ENCODE measurements around the gene ENTHD1.

- no peak for TF ChIP-seq REST (IDR thresholded peaks at IDR 0.05; ENCODE audit: low read depth)
- no peak for TF ChIP-seq CEBPB (IDR thresholded peaks at IDR 0.05)
- no peak for TF ChIP-seq USF1 (IDR thresholded peaks at IDR 0.05)
- no peak for TF ChIP-seq TAF1 (IDR thresholded peaks at IDR 0.05; ENCODE audit: low read depth)
- no peak for TF ChIP-seq EP300 (IDR thresholded peaks at IDR 0.05; ENCODE audit: borderline replicate concordance)
- TF ChIP-seq ZBTB7A (IDR thresholded peaks at IDR 0.05; ENCODE audit: low read depth), result no peak
- no peak for TF ChIP-seq NFIC (IDR thresholded peaks at IDR 0.05)
- TF ChIP-seq RAD21 (IDR thresholded peaks at IDR 0.05; ENCODE audit: low read depth), result no peak
- no peak for TF ChIP-seq EGR1 (IDR thresholded peaks at IDR 0.05)
- no peak for TF ChIP-seq YY1 (IDR thresholded peaks at IDR 0.05; ENCODE audit: low read depth)
These were observed 157.8 kb downstream of the ENTHD1 start for GRCh38 chr22:39735776-39736175.
